Activated T-helper 9 cell treated with anti-CD3 and anti-CD28 coated beads, Interleukin-2, amount 50 U/mL, for 16 hours (primary cell): ENCODE results near the gene PTCSC3.

Experiments used
- DNase-seq: peaks from one replicate; pipeline ENCODE4 v3.0.0-alpha.2; 2020; ENCODE audit warnings: low read depth

Gene PTCSC3

DNA sequence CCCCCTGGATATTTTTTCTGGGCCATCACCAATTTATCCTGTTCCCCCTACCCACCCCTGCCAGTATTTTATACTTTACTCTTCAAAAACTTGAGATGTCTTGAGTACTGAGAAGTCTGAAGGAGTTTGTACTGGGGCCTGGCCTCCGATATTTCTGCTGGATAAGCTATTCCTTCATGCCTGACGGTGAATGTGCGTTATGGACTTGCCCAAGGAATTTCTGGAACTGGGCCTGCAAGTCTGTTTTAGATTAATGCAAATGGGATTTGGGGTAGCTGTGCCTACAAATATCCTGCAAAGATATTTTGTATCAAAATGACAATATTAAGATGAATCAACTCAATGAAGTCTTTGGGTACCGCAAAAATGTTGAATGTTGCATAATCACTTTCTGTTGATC lies at the start of gene PTCSC3:
Gene PTCSC3 (minus strand): TSS at position 199 of the 400 bp plus-strand sequence.
- no peak for DNase-seq

DNA sequence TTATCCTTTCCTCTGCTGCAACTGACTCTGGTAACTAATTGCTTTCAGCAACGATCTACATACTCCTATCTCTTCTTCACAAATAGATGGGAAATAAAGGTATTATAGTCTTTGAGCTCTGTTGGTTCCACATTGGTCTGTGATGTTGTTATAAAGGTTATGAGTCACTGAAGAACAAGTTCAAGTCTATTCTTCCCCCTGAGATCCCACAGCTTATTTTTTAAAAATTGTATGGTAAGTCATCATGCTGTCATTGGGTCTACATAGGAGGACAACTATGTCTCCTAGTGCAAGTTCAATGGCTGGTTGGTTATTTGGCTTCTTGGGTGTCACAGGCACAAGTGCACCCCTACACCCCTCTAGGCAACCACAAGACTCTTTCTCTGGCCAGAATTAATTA lies 49.6 kb upstream of the PTCSC3 start:
- DNase-seq, result no peak

DNA sequence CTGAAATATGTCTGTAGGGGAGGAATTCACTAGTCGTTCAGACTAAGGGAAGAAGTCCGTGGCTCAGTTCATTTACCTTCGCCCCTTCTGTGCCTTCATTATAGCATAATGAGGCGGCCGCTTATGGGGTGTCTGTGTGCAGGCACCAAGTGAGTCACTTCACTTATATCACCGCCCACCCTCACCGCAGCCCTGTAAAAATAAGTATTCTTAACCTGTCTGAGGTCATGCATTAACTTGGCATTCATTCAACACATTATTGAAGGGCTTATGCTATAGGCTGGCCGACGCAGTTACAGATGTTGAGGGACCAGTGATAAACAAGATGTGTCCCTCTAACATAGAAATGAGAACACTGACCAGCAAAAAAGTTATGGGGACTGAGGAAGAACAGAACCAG lies 47.7 kb upstream of the PTCSC3 start:
- no peak for DNase-seq

DNA sequence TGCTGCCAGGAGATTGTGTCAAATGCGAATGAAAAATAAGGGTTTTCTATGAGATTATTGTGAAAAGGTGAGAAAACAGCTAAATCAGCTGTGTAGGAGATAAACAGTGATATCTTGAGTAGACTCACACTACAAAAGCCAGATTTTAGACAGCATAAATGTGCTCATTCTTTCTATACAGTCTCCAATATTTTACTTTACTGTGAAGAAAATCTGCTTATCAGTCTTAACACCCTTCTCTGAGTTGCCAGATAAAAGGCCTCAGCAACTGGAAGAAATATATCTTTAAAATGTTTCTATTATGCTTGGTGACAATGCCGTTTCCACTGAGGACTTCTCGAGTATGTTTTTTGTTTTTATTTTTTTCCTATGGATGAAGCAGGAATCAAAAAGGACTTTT lies 47.0 kb upstream of the PTCSC3 start:
- no peak for DNase-seq

DNA sequence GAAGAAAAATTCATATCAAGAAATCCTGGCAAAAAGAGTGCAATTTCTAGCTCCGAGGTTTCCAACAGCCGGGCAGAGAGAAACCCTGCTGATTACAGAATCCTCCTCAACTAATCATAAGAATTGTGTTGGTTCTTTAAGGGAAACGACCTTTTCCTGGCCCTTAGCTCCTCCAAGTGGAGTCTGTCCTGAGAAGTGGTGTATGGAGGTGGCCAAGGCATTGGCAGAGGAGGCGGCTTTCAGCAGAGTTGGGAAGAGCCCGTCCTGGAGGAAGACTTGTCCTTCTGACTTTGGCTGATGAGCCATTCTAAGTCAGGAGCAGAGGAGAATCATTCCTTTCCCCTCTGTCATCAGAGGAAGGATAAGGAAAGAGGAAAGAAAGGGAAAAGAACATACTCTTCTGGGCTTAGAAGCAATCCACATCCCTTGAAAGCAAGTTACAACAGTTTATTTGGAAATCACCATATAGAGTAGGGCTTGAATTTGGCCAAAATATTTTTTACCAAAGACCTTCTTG lies 46.5 kb upstream of the PTCSC3 start:
- DNase-seq, result no peak

DNA sequence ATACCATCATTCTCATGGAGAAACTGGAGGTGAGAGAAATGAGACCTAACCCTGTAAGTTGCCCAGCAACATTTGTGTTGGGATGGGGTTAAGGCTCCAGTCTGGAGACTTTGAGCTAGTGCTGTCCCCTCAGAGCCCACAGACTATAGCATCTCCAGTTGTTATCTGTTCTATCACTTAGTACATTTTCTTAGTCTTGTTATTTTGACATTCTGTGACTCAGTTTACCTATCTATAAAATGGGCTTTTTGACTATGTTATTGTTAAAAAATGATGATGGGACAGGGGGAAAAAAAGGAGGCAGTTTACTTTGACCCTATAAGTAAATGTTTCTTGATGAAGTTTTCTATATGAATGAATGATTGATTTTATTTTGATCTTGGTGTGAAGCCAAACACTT lies 45.8 kb upstream of the PTCSC3 start:
- DNase-seq, result no peak

DNA sequence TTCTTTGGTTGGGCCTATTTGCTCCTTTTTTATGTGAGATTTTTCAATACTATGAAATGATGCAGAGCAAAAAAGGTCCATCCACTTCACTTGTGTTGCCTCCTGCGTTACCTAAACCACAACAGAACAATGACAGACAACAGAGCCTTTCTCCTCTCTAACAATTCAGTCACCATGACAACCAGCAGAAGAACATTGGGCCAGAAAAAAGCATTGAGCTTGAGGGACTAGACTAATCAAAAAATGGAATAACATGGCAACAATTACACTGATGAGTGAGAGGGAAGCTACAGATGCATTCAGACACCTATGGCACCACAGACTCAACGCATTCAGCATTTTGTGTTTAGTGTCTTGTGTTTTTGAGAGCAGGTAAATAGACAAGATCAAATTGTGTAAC lies 44.6 kb upstream of the PTCSC3 start:
- no peak for DNase-seq

DNA sequence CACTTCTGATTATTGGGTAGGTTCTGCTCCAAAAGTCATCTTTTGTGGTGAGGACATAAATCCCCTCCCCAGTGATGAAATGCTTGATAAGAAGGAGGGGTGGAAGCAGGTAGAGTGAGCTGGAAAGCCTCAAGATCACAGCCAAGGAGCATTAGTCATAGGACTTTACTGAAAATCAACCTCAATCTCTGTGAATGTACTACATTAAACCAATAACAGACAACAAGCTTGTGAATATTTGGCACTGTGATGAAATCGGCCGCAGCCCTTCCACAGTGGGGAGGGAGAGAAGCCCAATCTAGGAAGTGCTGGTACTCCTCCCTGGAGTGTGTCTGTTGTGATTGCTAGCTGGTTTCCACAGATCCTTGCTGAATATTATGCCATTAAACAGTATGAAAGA lies 41.2 kb upstream of the PTCSC3 start:
- no peak for DNase-seq

DNA sequence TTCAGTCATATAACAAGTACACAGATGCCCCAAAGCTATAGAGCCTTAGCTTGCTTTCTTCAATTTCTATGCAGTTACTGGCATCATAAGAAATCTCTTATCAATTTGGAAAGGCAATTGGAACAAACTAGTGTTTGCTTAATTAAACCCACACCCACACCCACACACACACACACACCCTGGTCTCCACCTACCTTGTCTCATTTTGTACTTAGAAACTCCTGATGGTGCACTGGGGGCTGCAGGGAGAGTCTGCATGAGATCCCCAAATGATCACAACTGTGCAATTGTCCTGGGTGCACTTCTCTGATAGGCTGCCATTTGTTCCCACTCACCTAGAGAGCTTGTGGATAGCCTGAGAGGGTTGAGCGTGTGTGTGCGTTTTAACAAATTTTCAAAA lies 40.5 kb upstream of the PTCSC3 start:
- DNase-seq, result no peak

DNA sequence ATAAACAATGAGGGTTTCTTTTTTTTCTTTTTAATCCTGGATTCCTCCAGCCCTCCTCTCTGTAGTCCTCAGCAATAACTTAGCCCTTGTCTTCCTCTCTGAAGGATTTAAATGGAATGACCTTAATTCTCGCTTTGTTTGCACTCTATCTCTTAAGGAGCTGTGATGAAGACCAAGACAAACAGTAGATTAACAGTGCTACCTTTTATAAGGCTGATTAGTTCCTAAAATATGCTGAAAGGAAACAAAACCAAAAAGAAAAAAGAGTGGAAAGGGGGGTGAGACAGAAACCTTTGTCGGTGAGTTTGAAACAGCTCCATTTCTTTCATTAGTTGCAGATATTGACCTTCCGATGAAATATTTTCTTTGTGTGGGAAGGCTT lies 38.7 kb upstream of the PTCSC3 start:
- no peak for DNase-seq

DNA sequence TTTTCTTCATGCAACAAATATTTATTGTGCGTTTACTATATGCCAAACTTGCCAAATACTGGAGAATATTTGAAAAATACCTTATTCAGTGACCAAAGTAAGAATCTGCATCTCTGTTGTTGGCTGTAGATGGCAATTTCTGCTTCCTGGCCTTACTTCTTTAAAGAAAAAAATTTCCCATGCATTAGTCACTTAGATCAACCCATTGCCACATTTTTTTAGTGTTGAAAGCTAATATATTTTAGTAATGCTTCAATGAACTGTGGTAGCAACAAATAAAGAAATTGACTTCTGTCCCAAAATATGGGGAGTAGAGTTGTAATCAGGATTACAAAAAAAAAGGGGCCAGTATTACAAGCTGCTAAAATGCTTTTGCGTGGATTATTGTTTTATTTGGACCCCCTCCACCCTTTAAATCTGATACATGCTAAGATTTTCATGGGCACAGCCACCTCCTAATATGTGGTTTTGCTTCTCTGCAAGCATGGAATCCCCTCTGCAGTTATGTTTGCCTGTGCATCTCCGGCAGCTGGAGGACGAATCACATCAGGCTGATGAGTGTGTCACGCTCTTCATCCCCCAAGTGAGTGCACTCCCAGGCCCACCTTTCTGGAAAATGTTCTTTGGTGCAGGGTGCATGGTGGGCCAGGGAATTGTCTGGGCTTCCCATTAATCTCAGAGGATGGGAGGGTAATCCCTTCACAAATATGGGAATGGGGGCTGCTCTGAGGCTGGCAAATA lies 38.1 kb upstream of the PTCSC3 start:
- DNase-seq, result no peak

DNA sequence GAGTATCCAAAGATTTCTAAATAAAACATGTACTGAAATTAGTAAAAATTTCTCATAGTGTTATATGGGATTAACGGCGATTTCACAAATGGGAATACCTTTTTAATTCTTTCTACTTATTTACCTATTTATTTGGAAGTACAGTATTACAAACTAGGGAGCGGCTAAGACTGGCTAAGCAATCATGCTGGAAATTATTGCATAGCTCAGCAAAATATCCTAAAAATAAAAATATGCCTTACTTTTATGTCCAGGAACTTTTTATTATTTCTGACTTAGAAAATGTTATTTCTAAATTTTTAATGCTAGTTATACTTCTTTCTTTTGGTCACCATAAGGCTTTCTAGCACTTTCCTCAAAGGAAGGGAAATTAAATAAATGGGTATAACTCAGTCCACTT lies 36.5 kb upstream of the PTCSC3 start:
- DNase-seq, result no peak

DNA sequence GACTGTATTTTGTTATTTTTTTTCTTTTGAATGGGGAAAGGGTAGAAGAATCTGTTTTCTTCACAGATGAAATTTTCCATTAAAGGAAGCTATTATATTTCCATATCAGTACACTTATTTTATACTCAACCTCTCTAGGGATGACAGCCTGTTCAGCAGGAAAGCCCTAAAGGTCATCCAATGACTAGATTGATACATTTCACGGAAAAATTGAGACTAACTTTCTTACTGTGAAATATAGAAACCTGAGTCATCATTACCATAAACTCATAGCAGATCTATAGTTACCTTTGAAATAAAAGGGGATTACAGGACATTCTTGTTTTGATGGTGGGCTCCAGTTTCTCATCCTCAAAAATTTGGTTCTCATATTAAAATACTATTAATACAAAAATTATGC lies 36.1 kb upstream of the PTCSC3 start:
- no peak for DNase-seq

DNA sequence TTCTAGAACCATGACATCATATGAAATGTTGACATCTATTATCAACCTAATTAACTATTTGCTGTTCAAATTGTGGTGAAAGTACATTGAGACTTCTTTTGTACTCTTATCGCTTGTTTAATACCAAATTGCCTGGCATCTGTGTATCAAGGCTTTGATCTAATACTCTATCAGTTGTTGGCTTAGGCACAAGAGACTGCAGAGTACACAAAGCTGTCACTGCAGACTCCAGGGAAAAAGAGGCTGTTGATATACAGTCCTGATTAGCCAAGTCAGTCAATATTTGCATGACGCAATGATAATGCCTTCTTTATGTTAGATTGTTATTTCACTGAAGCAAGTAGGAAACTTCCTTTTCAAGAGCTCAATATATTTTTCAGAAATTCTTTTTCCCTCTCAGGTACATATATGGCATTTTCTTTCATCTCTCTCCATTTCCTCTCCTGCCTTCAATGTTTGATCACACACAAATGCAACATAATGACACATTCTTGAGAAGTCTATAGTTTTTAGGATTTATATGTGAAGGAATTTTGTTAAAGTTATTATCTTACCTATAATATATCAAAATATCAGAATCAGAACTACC lies 32.3 kb upstream of the PTCSC3 start:
- no peak for DNase-seq

DNA sequence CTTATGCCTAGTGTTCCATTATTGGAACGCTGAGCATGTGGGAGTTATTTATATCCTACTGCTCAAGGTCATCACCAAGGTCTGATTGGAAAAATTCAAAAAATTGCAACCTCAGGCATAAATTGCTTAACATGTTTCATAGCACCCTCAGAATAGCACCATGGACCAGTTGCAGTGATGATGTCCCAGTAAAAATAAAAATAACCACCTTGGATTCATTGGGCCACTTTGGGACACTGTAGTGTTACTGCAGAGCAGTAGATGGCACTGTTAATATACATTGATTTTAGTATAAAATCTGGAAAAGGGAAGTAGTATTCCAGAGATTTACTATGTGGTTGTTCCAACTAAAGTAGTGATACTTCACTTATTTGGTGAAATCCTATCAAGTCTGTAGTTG lies 31.0 kb upstream of the PTCSC3 start:
- DNase-seq, result no peak

DNA sequence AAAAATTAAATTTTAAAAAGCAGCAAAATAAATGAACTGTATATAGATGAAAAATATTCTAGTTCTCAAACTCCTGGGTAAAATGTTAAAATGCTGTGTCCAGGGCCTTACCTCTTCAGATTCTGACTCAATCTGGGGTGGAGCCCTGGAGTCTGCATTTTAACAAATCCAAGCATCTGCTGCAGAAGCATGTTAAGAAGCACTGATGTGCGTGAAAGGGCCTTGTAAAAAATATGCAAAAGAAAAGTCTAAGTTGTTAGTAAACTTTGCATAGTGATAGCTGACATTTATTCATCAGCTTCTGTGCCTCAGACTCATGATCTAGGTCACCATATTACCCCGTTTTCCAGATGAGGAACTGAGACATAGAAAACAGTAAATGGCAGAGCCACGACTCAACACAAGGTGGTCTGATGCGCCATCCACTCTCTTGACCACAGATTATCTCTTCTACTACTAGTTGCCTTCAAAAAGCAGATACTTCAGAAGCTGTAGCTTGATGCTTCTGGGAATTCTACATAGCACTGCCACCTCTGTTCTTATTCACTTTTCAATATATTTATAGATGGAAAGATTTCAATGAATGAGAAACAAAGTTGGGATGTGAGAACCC lies 28.0 kb upstream of the PTCSC3 start:
- DNase-seq, result no peak

DNA sequence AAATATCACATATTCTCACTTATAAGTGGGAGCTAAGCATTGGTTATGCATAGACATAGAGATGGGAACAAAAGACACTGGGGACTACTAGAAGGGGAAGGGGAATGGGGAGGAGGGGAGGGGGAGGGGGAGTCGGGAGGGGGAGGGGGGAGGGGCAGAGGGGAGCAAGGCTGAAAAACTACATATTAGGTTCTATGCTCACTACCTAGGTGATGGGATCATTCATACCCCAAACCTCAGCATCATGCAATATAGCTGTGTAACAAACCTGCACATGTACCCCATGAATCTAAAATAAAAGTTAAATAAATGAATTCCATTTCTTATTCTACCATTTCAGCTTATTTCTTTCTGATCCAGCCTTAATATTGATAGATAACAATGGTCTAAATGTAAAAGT lies 21.9 kb upstream of the PTCSC3 start:
- DNase-seq, result no peak

DNA sequence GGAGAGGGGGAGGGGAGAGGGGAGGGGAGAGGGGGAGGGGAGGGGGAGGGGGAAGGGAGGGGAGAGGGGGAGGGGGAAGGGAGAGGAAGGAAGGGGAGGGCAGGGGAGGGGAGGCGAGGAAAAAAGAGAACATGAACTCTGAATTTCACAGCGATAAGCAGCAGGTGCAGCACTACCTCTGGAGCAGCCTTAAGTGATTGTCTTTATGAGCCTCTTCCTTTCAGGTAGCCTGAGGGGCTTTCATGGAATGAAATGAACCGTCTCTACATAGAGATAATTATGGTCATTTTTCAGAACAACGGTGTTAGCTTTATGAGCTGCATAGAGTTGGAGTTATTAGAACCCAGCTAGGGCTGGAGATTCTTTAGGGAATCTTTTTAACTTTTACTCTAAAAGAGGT lies 18.1 kb upstream of the PTCSC3 start:
- DNase-seq, result no peak

DNA sequence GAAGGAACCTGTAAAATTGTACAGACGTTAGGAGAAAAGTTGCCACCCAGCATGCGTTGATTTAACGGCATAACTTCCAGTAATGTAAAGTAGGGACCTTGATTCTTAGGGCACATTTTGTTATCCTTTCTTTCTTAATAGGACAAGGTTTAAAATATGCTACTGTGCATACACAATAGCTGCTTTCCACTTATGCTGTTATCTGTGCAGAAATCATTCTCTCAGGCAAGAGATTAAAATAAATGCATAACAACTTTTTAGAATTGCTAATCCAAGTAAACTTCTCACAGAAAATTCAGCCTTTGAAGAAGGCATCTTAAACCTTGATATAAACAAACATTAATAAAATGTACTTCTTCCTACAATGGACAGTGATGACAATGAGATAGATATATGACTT lies 16.0 kb upstream of the PTCSC3 start:
- no peak for DNase-seq

DNA sequence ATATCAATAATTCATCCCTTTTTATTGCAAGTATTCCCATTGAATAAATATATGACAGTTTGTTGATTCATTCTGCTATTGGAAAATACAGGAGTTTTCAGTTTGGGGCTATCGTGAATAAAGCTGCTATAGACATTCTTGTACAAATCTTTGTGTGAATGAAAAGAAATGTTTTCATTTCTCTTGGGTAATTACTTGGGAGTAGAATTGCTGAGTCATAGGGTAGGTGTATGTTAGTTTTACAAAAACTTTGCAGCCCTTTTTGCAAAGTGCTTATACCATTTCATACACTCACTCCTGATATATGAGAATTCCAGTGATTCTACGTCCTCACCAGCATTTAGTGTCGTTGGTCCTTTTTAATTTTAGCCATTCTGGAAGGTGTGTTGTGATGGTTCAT lies 6.9 kb upstream of the PTCSC3 start:
- DNase-seq, result no peak

DNA sequence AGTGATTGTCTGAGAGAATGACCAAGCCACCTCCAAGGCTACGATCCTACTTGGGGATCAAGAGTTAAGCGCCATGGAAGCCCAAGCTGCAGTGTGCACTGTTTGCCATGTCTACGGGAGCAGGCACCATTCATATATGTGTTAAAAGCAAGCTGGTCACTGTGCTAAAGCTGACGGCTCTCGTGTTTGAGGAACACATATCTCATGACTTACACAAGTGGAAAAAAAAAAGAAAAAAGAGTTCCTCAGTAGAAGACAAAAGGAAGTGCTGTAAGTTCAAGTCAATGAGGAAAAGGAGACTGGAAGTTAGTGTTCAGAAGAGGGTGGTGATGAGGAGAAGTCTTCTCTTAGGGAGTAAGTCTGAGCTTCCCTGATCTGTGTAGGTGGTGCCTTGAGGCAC lies 4.9 kb upstream of the PTCSC3 start:
- DNase-seq, result no peak

DNA sequence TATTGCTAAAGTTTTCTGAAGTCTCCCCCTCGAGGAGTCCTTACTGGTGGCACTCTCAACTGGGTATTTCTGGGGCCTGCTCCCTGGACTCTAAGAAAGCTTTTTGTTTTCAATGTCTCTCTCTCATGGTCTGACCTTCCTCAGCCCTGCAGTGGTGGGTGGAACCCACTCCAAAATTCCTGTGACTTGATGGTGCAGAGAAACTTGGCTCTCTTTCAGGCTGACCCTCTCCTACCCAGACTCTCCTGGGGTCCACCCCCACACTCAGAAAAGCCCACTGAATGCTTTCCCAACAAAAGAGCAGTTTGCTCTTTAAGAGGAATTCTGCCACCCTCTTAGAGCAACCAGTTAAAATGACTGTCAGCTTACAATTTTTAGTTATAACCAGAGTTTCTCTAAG lies 967 bp upstream of the PTCSC3 start:
- DNase-seq, result no peak

DNA sequence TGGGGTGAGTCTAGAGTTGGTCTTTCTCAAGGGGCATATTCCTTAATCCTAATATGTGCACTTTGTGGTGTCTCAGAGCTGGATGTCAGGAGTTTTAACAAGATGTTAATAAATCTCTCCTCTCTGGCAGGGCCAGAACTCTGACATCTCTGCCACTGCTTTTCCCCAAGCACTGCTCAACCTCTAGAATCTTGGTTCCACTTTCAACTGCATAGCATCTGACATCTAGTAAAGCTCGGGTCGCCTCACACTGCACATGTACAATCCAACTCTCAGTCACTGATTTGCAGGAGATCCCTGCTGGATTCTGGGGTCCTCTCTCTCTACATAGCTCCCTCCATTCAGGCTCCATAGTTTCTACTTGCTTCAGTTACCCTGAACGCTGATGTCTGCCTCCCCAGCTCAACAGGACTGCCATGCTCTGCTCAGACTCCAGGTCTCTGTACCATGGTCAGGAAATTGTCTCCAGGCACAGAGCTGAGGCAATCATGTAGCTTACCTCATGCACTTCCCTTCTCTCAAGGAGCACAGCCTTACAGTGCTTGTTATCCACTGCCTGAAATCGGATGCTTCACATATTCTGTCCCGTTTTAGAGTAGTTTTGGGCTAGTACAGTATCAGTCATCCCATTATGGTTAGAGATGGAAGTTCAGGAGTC lies 1.6 kb downstream of the PTCSC3 start:
- no peak for DNase-seq
